SKM-1 (cell line): ENCODE results near the gene SIL1.
"Not testable (repeated sequence)": the region's sequence is repeated elsewhere in the genome, so short reads cannot be mapped to it uniquely, and the experiment has no call there.

ENCODE experiments used
- DNase-seq: peaks from one replicate; lab custom pipeline; 2025; ENCODE audit not compliant: unreplicated experiment; lab: John Stamatoyannopoulos, UW

Gene SIL1

DNA sequence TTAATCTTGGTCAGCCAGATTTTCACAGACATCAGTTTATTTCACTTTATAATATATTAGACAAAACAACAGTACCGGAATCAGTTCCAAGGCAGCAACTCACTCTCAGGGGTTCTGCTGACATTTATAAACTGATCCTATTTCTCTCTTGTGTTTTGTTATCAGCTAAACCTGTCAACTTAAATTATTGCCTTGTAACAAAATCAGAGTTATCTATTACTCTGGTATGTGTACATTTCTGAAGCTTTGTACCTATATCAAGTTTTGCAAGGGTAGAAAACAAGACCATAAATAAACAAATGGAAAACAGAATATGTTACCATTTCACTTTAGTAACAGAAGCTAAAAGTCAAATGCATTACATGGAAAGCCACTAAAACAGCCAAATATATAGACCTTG, 122.1 kb downstream of the SIL1 start:
- no peak for DNase-seq

GRCh38 chr5:139075066-139076050, 122.8 kb downstream of the SIL1 start:
- no peak for DNase-seq

- not testable (repeated sequence) for DNase-seq
Observed at GRCh38 chr5:139073956-139074355, 124.2 kb downstream of the SIL1 start.

DNA sequence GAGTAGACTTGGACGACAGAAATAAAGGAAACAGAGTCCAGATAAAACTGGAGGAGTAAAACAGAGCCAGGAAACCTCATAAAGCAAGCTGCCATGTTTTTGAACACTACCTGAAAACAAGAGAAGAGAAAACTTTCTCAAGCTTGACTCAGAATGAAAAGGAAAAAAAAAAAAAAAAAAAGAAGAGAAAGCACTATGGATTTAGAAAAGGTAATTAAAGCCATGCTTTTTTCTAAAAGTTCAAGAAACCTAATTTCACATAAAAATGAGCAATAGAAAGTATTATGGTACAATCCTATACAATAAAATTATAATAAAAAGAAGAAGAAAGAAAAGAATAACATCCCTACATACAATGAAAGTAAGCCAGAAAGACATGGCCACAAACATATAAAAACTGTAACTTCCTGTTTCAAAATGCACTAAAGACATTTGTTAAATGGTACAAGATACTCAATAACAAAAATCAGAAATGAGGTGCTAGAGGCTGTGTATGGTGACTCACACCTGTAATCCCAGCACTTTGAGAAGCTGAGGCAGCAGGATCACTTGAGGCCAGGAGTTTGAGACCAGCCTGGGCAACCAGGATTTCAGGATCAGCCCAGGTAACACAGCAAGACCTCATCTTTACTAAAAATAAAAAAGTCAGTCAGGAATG, 129.5 kb downstream of the SIL1 start:
- DNase-seq: no peak

GRCh38 chr5:139068060-139068459, 130.1 kb downstream of the SIL1 start:
- DNase-seq: no peak

DNA sequence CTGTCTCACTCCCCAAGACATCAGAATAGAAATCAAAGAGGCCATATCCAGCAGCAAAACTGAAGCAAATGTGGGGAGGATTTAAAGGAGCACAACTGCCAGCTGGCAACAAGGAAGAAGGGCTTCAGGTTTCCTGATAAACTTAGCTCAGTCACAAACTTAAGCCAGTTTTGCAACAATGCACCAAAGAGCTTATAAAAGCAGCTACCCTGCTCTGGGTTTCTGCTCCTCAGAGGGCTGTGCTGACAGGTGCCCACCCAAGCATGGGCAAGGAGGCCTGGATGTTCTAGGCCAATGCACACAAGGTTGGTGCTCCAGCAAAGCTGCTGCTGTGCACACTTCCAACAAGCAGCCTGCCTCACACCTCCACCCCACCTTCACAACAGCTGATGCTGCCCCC, 132.9 kb downstream of the SIL1 start:
- no peak for DNase-seq

- no peak for DNase-seq
Observed at GRCh38 chr5:139064613-139065012, 133.6 kb downstream of the SIL1 start.

- no peak for DNase-seq
Observed at GRCh38 chr5:139063664-139064054, 134.5 kb downstream of the SIL1 start.

GRCh38 chr5:139062910-139063663, 135.1 kb downstream of the SIL1 start:
- no peak for DNase-seq

GRCh38 chr5:139061856-139062255, 136.3 kb downstream of the SIL1 start:
- no peak for DNase-seq

DNA sequence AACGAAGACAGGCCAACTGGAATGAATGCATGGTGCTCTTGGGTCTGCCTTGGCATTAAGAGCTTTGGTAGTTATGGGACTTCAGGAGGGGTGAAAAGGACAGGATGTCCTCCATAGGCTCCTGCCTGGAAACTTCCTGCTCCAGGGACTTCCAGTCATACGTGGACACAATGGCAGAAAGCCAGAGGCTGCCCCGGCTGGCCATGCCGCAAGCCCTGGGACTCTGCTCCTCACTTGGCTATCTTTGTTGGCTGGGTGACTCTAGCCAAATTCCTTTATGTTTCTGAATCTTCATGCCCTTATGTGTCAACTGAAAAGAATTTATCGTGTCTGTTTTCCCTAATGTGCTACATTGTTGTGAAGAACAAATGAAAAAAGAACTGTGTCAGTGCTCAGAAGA, 136.9 kb downstream of the SIL1 start:
- no peak for DNase-seq

DNA sequence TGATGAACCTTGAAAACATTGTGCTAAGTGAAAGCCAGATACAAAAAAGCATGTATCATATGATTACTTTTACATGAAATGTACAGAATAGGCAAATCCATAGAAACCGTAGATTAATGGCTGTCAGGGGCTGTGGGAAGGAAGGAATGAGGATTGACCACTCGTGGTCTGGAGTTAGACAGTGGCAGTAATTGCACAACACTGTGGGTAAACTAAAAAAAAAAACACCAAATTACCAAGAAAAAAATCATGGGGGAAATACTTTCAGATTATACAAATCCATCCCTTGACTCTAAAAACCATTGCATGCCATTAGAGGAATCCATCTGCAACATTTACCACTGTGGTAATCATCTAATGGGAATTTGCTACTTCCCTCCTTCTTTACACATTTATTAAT, 140.0 kb downstream of the SIL1 start:
- no peak for DNase-seq

- not testable (repeated sequence) for DNase-seq
Observed at GRCh38 chr5:139057045-139057939, 140.9 kb downstream of the SIL1 start.

DNA sequence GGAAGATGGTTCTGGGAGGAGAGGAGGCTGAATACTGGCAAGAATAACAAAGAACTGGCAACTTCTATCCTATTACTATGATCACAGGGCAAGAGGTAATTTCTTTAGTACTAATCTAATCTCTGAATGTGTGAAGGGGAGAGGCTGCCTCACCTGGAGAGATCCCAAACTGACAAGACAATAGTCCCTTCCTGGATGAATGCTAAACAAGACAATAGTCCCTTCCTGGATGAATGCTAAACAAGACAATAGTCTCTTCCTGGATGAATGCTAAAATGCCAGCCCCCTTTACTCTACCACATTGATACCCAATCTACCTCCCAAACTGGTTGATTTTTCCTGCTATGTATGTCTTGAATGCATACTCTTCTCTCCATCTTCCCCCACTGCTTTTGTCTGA, 145.2 kb downstream of the SIL1 start:
- DNase-seq: no peak

GRCh38 chr5:139051392-139051791, 146.8 kb downstream of the SIL1 start:
- no peak for DNase-seq

- DNase-seq: no peak
Observed at GRCh38 chr5:139050432-139050831, 147.7 kb downstream of the SIL1 start.

GRCh38 chr5:139049780-139050179, 148.4 kb downstream of the SIL1 start:
- no peak for DNase-seq

DNA sequence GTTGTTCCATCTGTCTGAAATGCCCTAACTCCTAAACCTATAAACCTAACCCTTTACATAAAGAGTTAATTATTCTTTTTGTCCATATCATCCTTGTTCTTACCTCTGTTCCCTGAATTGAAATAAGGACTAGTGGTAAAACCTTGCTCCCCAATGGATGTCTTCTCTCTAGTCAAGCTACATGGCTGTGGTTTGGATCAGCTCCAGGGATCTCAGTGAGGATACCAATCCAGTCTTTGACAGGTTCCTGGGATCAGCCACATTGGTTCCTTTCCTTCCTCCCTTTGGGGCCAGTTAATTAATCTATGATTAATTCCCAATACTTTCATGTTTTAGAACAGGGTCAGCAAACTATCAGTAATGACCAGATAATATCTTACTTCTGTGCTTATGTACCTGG, 151.6 kb downstream of the SIL1 start:
- DNase-seq: no peak

- DNase-seq: no peak
Observed at GRCh38 chr5:139043157-139043905, 154.8 kb downstream of the SIL1 start.

DNA sequence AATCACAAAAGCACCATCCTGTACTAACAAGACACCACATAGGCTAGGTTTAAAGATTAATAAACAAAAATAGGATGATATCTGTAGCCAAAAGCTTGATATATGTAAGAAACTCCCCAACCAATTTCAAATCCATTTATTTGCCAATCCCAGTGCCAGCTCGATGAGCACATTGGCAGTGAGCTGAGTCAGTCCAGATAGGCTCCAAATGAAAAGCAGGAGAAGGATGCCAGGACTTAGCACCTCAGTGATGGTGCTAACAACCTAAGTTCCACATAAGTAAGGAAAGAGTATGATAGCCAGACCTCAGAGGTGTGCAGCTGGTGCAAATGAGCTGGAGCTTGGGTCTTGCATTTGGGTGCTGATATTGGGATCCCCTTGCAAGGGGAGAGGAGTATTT, 158.1 kb downstream of the SIL1 start:
- DNase-seq: no peak
